Fibroblast of pulmonary artery (primary cell): ENCODE data around the gene SORBS1.

Experiments
- DNase-seq: peaks from one replicate; pipeline ENCODE4 v3.0.0-alpha.2; 2010; ENCODE audit warnings: low read depth
- H3K4me3 ChIP-seq: replicated peaks from 2 replicates; pipeline ENCODE4 v1.5.1; 2011; ENCODE audit warnings: low read depth, mild to moderate bottlenecking, control low read depth, low read length, moderate library complexity
- CTCF ChIP-seq: IDR thresholded peaks from 2 replicates; pipeline ENCODE4 v1.5.1; 2011; ENCODE audit warnings: mild to moderate bottlenecking, control low read depth, low read length, inconsistent platforms; ENCODE audit errors: missing control alignments

The SORBS1 gene

DNA sequence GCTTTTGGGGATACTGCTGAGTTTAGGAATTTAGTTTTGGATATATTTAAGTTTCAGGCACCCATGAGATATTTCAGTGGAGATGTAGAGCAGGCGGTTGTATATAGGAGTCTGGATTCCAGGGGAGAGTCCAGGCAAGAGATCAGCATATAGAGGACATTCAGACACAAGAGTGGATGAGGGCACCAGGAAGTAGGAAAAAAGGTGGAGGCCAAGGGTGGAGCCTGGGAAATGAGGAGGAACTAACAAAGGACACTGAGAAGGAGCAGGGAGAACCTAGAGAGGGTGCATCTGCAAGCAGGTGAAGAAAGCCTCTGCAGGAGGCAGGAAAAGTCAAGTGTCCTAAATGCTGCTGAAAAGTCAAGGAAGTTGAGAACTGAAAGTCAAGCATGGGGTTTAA is 257.2 kb downstream of the SORBS1 start:
- no peak for TF ChIP-seq CTCF
- H3K4me3 ChIP-seq: no peak overlapping the region
- no peak for DNase-seq

DNA sequence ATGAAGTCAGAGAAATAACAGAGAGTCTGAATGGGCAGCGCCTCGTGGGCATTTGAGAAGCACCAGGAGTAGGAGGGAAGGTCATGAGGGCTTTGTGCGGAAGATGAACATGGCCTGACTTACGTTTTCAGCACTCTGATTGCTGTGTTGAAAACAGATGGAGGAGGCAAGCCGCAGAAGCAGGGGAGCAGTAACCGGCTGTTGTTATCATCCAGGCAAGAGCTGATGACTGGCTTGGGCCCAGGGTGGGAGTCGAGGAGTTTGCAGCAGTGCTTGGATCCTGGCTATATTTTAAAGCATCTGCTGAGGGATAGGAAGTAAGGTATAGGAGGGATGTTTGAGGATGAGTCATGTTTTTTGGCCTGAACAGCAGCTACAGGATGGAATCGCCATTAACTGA is 257.6 kb downstream of the SORBS1 start:
- TF ChIP-seq CTCF: no peak
- no peak overlapping the region for H3K4me3 ChIP-seq

GRCh38 chr10:95300022-95300539 is 261.1 kb downstream of the SORBS1 start:
- no peak for DNase-seq
- no peak for TF ChIP-seq CTCF
- no peak overlapping the region for H3K4me3 ChIP-seq

More for the DNA sequence above, 257.6 kb downstream of the SORBS1 start:
- peak; percentile 78 for DNase-seq

DNA sequence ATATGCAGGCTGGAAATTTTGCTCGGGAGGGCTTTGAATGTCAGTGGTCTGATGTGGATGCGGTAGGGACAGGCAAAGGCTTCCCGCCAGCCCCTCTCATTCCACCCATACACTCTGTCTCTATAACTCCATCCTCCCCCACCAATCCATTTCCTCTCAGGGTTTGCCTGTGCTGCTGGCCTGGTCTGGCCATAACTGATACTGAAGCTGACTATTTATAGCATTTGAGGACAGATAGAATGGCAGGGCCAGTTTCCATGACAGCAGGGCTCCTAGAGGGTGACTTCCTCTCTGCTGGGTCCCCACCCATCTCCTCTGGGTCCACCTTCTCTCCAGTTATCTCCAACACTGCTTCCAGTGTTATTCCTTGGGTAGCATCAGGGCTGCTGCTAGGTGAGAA is 263.8 kb downstream of the SORBS1 start:
- no peak overlapping the region for H3K4me3 ChIP-seq
- no peak for TF ChIP-seq CTCF
- DNase-seq: no peak

- no peak for DNase-seq
- no peak overlapping the region for H3K4me3 ChIP-seq
- TF ChIP-seq CTCF: no peak
Observed at GRCh38 chr10:95296764-95297163, 264.4 kb downstream of the SORBS1 start.

- peak overlapping the region; percentile 34 for H3K4me3 ChIP-seq
- DNase-seq: peak; percentile 60
- TF ChIP-seq CTCF: no peak
Observed at GRCh38 chr10:95295031-95295755, 266.0 kb downstream of the SORBS1 start.

GRCh38 chr10:95293631-95294030 is 267.5 kb downstream of the SORBS1 start:
- TF ChIP-seq CTCF: no peak
- no peak for DNase-seq
- H3K4me3 ChIP-seq: no peak overlapping the region
